Uterus (tissue), 4 donors: Measurements from ENCODE around the gene SRRM2. TPM values are rescaled to one million over a fixed set of nuclear protein-coding genes. Genes with fewer than 3 reads are reported as not detected.

ENCODE experiments used
- DNase-seq, 2 donors: peaks; one replicate each; pipeline ENCODE4 v3.0.0-alpha.2; 2019 to 2020
- H3K27ac ChIP-seq, 2 donors: fragments of 200-600 bp; sonication (generic); 1 replicate in 1 of 2; 2 replicates in 1 of 2; pipeline ENCODE4 v1.5.1; 2016 to 2018
- H3K27me3 ChIP-seq, 2 donors: fragments of 200-600 bp; sonication (generic); one replicate each; pipeline ENCODE4 v1.5.1; 2018 to 2019; ENCODE audit warnings: control low read depth in 1 of 2
- H3K36me3 ChIP-seq, 2 donors: fragments of 200-600 bp; sonication (generic); one replicate each; pipeline ENCODE4 v1.5.1; 2019; ENCODE audit warnings: control low read depth in 1 of 2
- H3K4me1 ChIP-seq, 2 donors: fragments of 200-600 bp; sonication (generic); one replicate each; pipeline ENCODE4 v1.5.1; 2018 to 2019; ENCODE audit warnings: control low read depth in 1 of 2
- H3K4me3 ChIP-seq, 2 donors: fragments of 200-600 bp; sonication (generic); 1 replicate in 1 of 2; 2 replicates in 1 of 2; pipeline ENCODE4 v1.5.1; 2018 to 2019; ENCODE audit warnings: mild to moderate bottlenecking in 1 of 2
- H3K9me3 ChIP-seq, 2 donors: fragments of 200-600 bp; sonication (generic); one replicate each; pipeline ENCODE4 v1.5.1; 2019; ENCODE audit warnings: control low read depth in 1 of 2
- POLR2A ChIP-seq, 2 donors: fragments of 450-650 bp; IDR thresholded peaks; one replicate each; pipeline ENCODE4 v1.6.1; 2016; ENCODE audit warnings: antibody characterized with exemption in 2 of 2, mild to moderate bottlenecking in 1 of 2, moderate library complexity in 1 of 2
- intact Hi-C: fragments of 100-400 bp; cut with DNase I; formaldehyde crosslinking; loops from one replicate; pipeline ENCODE4 v1.15.1; 2023; ENCODE audit warnings: low total_unique reads
- total RNA-seq, 4 donors: library from RNA; depleted of rRNA in 3 of 4; stranded (reverse); fragments of >200 nt in 3 of 4; gene quantifications; one replicate each; pipeline versions ENCODE4 v1.1.0 to v1.2.4, GENCODE V29; 2014 to 2023
- TF ChIP-seq, protein P1 (sequence below), 4 experiments: fragments of 200-600 bp in 2 of 4; fragments of 450-650 bp in 2 of 4; sonication (generic) in 2 of 4; IDR thresholded peaks; one replicate each; pipeline ENCODE4 v1.5.1; 2016 to 2019; ENCODE audit warnings: antibody characterized with exemption in 4 of 4, mild to moderate bottlenecking in 2 of 4, moderate library complexity in 1 of 4
- donor health status: DM: yes; HTN: yes; CAD: no.

SRRM2 gene
- total RNA-seq, 4 donors from 2014 or later = 92.7 to 900 (median 121) TPM

DNA sequence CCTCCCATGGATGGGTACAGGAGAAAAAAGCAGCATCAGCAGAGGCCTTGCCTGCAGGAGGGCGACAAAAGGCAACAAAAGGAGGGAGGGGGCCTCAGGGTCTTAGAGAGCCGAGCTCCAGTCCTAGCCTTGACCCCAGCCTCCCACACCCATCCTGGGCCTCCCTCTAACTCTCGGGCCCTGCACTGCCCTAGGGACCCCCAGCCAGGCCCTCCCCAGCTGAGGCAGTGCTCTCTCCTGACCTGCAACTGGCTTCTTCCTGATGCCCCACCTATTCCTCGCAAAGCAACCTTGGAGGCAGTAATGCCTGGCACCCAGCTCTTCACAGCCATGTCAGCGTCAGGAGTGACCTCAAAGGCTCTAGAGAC, 15.2 kb upstream of the SRRM2 start:
- Histone ChIP-seq H3K4me3 (no peak overlapping the region), H3K27me3 (no peaks in the 10 kb centered on the region), H3K4me1 (no peaks in the 10 kb centered on the region), H3K9me3 (no peaks in the 10 kb centered on the region), H3K36me3 (no peaks in the 10 kb centered on the region), H3K27ac (no peak overlapping the region)
- DNase-seq = no peak
- TF ChIP-seq, protein P1, sequence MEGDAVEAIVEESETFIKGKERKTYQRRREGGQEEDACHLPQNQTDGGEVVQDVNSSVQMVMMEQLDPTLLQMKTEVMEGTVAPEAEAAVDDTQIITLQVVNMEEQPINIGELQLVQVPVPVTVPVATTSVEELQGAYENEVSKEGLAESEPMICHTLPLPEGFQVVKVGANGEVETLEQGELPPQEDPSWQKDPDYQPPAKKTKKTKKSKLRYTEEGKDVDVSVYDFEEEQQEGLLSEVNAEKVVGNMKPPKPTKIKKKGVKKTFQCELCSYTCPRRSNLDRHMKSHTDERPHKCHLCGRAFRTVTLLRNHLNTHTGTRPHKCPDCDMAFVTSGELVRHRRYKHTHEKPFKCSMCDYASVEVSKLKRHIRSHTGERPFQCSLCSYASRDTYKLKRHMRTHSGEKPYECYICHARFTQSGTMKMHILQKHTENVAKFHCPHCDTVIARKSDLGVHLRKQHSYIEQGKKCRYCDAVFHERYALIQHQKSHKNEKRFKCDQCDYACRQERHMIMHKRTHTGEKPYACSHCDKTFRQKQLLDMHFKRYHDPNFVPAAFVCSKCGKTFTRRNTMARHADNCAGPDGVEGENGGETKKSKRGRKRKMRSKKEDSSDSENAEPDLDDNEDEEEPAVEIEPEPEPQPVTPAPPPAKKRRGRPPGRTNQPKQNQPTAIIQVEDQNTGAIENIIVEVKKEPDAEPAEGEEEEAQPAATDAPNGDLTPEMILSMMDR (IDR thresholded peaks at IDR 0.05) = no peak
- no peak for TF ChIP-seq POLR2A (IDR thresholded peaks at IDR 0.05)
- intact Hi-C loops = no loop called here

DNA sequence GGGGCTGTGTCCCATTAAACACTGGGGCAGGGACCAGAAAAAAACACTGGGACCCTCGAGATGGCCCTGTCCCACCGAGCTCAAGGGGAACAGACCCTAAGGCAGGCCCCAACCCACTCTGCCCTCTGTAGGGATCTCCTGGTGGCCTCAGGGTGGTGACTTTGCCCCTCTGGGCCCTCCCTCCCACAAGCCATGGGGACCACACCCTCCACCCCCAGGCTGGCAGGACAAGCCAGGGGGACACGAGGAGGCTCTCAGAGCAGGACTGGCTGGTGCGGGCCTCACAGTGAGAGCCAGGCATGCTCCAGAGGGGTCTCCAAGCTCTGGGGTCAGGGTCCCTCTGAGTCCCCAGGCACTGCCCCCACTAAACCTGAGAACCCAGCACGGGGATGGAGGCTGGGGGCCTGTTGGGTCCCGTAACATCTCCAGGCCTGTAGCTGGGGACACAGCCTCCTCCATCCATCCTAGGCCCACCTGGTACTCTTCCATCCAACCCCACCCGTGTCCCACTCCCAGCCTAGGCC, 14.5 kb upstream of the SRRM2 start:
- Histone ChIP-seq H3K4me1 (no peaks in the 10 kb centered on the region), H3K9me3 (no peaks in the 10 kb centered on the region), H3K27ac (no peak overlapping the region), H3K27me3 (no peaks in the 10 kb centered on the region), H3K36me3 (no peaks in the 10 kb centered on the region), H3K4me3 (no peak overlapping the region)
- intact Hi-C loops = no loop called here
- DNase-seq = no peak
- TF ChIP-seq, protein P1 (IDR thresholded peaks at IDR 0.05) = no peak
- TF ChIP-seq POLR2A (IDR thresholded peaks at IDR 0.05) = no peak

DNA sequence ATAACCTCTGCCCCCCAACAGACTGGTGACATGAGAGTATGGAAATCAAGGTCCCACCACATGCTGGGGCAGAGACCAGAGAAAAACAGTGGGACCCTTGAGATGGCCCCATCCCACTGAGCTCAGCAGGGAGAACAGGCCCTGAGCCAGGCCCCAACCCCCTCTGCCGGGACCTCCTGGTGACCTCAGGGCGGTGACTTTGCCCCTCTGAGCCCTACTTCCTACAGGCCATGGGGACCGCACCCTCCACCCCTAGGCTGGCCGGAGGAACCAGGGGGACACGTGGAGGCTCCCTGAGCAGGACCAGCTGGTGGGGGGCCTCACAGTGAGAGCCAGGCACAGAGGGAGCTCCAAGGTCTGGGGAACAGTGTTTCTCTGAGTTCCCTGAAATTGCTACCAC, 13.8 kb upstream of the SRRM2 start:
- no peak for DNase-seq
- intact Hi-C loops = no loop called here
- H3K9me3 ChIP-seq = no peaks in the 10 kb centered on the region
- H3K4me1 ChIP-seq = no peaks in the 10 kb centered on the region
- H3K4me3 ChIP-seq = no peak overlapping the region
- no peaks in the 10 kb centered on the region for H3K27me3 ChIP-seq
- TF ChIP-seq, protein P1 (IDR thresholded peaks at IDR 0.05) = no peak
- TF ChIP-seq POLR2A (IDR thresholded peaks at IDR 0.05) = no peak
- H3K27ac ChIP-seq = no peak overlapping the region
- no peaks in the 10 kb centered on the region for H3K36me3 ChIP-seq

DNA sequence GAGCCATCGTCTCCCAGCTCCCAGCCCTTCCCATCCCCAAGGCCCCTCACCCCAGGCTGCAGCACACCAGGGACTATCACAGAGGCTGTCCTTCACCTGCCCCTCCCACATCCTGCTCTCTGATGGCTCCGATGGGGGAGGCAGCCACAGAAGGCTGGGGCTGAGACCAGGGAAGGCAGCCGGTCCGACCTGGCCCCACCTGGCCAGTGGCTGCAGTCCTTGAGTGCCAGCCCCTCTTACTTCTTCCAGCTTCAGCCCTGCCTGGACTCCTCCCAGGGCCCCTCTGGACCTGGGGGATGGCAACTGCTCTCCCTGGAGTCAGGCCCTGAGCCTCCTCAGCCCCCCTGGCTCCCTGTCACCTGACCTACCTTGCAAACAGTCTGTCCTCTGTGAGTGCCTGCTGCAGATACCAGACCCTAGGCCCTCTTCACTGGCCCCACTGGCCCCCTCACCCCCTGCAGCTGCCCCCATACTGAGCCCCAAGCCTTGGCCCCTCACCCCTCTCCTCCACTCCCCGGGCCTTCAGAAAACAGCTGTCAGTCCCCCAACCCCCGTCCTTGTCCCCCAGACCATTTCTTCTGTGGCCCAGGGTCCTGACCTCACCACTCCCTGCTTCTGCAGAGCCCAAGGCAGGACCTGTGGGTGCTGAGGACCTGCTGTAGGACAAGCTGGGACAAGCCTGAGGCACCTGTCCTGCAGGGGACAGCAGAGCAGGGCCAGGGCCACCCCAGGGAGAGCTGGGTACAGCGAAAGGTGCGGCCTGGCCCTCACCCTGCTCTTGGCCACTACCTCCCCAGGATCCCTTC, 12.6 kb upstream of the SRRM2 start:
- no peaks in the 10 kb centered on the region for H3K9me3 ChIP-seq
- TF ChIP-seq, protein P1 (IDR thresholded peaks at IDR 0.05) = no peak
- no peak for TF ChIP-seq POLR2A (IDR thresholded peaks at IDR 0.05)
- no peak overlapping the region for H3K4me3 ChIP-seq
- DNase-seq = no peak
- no peaks in the 10 kb centered on the region for H3K36me3 ChIP-seq
- H3K27ac ChIP-seq = no peak overlapping the region
- H3K4me1 ChIP-seq = no peaks in the 10 kb centered on the region
- no peaks in the 10 kb centered on the region for H3K27me3 ChIP-seq
- intact Hi-C loops = no loop called here

DNA sequence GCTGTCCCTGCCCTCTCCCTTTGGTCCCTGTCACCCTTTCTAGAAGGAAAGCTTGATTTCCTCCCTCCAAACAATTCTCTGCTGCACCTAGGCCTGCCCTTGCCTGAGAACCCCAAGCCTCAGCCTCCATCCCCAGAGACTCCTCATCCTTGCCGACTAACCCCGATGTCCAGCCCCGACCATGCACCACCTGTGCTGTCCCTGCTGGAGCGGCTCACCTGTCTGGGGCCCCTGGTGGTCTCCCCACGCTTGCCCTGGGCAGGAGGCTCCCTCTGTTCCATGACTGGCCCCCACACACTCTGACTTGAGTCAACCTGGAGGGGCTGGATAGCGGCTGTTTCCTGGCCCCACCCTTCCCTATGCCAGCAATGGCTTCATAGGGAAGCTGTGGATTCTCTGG, 12.0 kb upstream of the SRRM2 start:
- H3K27me3 ChIP-seq = no peaks in the 10 kb centered on the region
- H3K27ac ChIP-seq = no peak overlapping the region
- no peaks in the 10 kb centered on the region for H3K36me3 ChIP-seq
- TF ChIP-seq, protein P1 (IDR thresholded peaks at IDR 0.05) = no peak
- TF ChIP-seq POLR2A (IDR thresholded peaks at IDR 0.05) = no peak
- H3K4me3 ChIP-seq = no peak overlapping the region
- H3K9me3 ChIP-seq = no peaks in the 10 kb centered on the region
- no peaks in the 10 kb centered on the region for H3K4me1 ChIP-seq
- DNase-seq = no peak
- intact Hi-C loops = no loop called here
